ENCODE data around the gene AACS. TPM values are rescaled to one million over a fixed set of nuclear protein-coding genes. Genes with fewer than 3 reads are reported as not detected.

Gene AACS
- 20.1 to 20.9 TPM (median 20.6 TPM) in 5 replicates for total RNA-seq (2022; extraction: Qiagen RNA extraction)

GRCh38 chr12:125065021-125065918 is at the start of gene AACS:
TSS of gene AACS (plus strand) at chr12:125065435. CDS start at chr12:125065585, 150 bp downstream.

GRCh38 chr12:125185740-125186470 is 120.7 kb downstream of the AACS start, which contains the start of gene TMEM132B:
TSS of gene TMEM132B (plus strand) at chr12:125186386.

Other genes starting within 250 kb of the AACS start
- 113 to 173 TPM (median 162 TPM) in 5 replicates for gene SCARB1, start 201.6 kb upstream of the AACS start, total RNA-seq (2022; extraction: Qiagen RNA extraction)
- gene UBC, start 150.8 kb upstream of the AACS start, total RNA-seq (2022; extraction: Qiagen RNA extraction), result 1,366 to 1,680 TPM (median 1,470 TPM) in 5 replicates
- gene DHX37, start 76.3 kb upstream of the AACS start, total RNA-seq (2022; extraction: Qiagen RNA extraction), result 32.8 to 42.0 TPM (median 38.1 TPM) in 5 replicates
- 17.5 to 19.5 TPM (median 18.0 TPM) in 5 replicates for gene BRI3BP, start 71.8 kb upstream of the AACS start, total RNA-seq (2022; extraction: Qiagen RNA extraction)
- 0.01 to 0.16 TPM (median 0.08 TPM) in 5 replicates for gene TMEM132B, start 121.0 kb downstream of the AACS start, total RNA-seq (2022; extraction: Qiagen RNA extraction)